KG1 (cell line): ENCODE measurements around the gene SMG7.

ENCODE experiments used
- DNase-seq: peaks from one replicate; lab custom pipeline; 2025; lab: John Stamatoyannopoulos, UW

The SMG7 gene

GRCh38 chr1:183592733-183593132 lies 120.4 kb downstream of the SMG7 start:
- no peak for DNase-seq

GRCh38 chr1:183593356-183593755 lies 121.1 kb downstream of the SMG7 start:
- no peak for DNase-seq

GRCh38 chr1:183595537-183595936 lies 123.2 kb downstream of the SMG7 start:
- DNase-seq, result no peak

- no peak for DNase-seq
These were observed 124.2 kb downstream of the SMG7 start for GRCh38 chr1:183596500-183596899.

- DNase-seq, result no peak
These were observed 125.5 kb downstream of the SMG7 start for GRCh38 chr1:183597656-183598347.

- no peak for DNase-seq
These were observed 126.1 kb downstream of the SMG7 start for GRCh38 chr1:183598386-183598785.

GRCh38 chr1:183600136-183600535 lies 127.8 kb downstream of the SMG7 start:
- no peak for DNase-seq

- DNase-seq, result no peak
These were observed 128.3 kb downstream of the SMG7 start for GRCh38 chr1:183600634-183601033.

GRCh38 chr1:183602510-183602909 lies 130.2 kb downstream of the SMG7 start:
- no peak for DNase-seq
